RPMI8226 (cell line): ENCODE measurements around the gene SERPINA12.

Experiments
- DNase-seq: peaks from one replicate; pipeline ENCODE4 v3.0.0-alpha.2; 2015

Gene SERPINA12

GRCh38 chr14:94509356-94509755, at the start of gene SERPINA12:
SERPINA12 (minus strand) TSS chr14:94509469; CDS start chr14:94498397, 11,072 bp downstream.
- DNase-seq = no peak

- no peak for DNase-seq
These were observed 49.6 kb upstream of the SERPINA12 start for GRCh38 chr14:94558842-94559241.

GRCh38 chr14:94557327-94557726, 48.1 kb upstream of the SERPINA12 start:
- DNase-seq = no peak

GRCh38 chr14:94555991-94556390, 46.7 kb upstream of the SERPINA12 start:
- no peak for DNase-seq

- DNase-seq = no peak
These were observed 40.8 kb upstream of the SERPINA12 start for GRCh38 chr14:94550041-94550440.

GRCh38 chr14:94548999-94549985, 40.0 kb upstream of the SERPINA12 start:
- peak; percentile 37 for DNase-seq

GRCh38 chr14:94548131-94548998, 39.1 kb upstream of the SERPINA12 start:
- DNase-seq = no peak

- no peak for DNase-seq
These were observed 38.5 kb upstream of the SERPINA12 start for GRCh38 chr14:94547726-94548125.

GRCh38 chr14:94547151-94547680, 37.9 kb upstream of the SERPINA12 start:
- no peak for DNase-seq

- DNase-seq = no peak
These were observed 36.0 kb upstream of the SERPINA12 start for GRCh38 chr14:94545131-94545841.

GRCh38 chr14:94544726-94545125, 35.5 kb upstream of the SERPINA12 start:
- DNase-seq = no peak

- no peak for DNase-seq
These were observed 34.3 kb upstream of the SERPINA12 start for GRCh38 chr14:94543449-94544124.

- no peak for DNase-seq
These were observed 33.7 kb upstream of the SERPINA12 start for GRCh38 chr14:94542811-94543440.

GRCh38 chr14:94542111-94542810, 33.0 kb upstream of the SERPINA12 start:
- DNase-seq = no peak

- no peak for DNase-seq
These were observed 32.1 kb upstream of the SERPINA12 start for GRCh38 chr14:94541234-94541975.

GRCh38 chr14:94540031-94540794, 30.9 kb upstream of the SERPINA12 start:
- DNase-seq = no peak

- no peak for DNase-seq
These were observed 29.9 kb upstream of the SERPINA12 start for GRCh38 chr14:94539181-94539580.

- no peak for DNase-seq
These were observed 28.9 kb upstream of the SERPINA12 start for GRCh38 chr14:94538070-94538740.

GRCh38 chr14:94536836-94537235, 27.6 kb upstream of the SERPINA12 start:
- DNase-seq = peak; percentile 14
